ENCODE measurements around the gene FOXO1.

Gene FOXO1

DNA sequence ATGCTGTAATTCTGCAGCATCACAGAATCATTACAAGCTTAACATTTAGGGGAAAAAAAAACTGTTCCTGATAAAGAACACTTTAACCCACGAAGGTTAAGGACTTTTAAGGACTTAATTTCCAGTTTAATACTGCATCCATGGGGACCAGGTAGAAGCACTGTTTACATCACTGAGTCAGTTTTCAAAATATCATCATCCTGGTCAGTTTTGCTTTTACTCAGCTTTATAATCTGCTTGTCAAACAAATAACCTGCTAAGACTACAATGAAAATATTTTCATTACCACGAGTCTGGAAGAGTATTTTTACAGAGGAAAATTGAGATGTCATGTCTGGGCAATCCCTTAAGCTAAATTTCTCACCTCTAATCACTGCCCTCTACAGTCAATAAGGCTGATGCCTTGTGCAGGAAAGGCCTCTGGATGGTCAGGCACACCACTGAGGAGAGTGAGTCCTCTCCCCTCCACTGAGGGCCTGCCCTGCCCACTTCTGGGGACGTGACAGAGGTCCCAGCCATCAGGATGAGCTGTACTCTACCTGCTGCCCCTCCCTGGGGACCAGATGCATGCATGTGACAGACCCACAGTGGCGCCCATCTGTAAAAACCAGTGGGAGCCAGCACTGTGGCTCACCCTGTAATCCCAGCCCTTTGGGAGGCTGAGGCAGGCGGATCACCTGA lies 31.0 kb downstream of the FOXO1 start:
- DNase-seq: no peak

DNA sequence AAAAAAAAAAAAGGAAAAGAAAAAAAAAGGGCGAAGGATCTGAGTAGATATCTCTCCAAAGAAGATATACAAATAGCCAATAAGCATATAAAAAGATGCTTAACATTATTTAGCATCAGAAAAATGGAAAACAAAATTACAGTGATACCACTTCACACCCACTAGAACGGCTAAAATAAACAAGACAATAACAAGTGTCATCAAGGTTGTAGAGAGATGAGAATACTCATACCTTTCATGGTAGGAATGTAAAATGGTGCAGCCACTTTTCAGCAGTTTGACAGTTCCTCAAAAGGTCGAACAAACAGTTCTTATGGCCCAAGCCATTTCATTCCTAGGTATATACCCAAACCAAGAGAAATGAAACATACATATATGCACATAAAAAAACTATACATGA lies 33.5 kb downstream of the FOXO1 start:
- no peak for DNase-seq

DNA sequence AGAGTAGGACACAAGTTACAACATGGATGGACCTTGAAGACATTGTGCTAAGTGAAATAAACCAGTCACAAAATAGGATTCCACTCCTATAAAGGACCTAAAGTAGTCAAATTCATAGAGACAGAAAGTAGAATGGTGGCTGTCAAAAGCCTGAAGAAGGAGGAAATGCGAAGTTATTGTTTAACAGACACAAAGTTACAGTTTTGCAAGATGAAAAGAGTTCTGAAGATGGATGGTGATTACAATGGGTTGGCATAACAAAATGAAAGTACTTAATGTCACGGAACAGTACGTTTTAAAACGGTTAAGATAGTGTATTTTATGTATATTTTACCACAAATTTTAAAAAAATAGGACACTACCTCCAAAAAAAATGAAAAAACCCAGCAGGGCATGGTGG lies 34.8 kb downstream of the FOXO1 start:
- DNase-seq: peak in 3 of 6 experiments; percentile 24 to 32 (median 29)

DNA sequence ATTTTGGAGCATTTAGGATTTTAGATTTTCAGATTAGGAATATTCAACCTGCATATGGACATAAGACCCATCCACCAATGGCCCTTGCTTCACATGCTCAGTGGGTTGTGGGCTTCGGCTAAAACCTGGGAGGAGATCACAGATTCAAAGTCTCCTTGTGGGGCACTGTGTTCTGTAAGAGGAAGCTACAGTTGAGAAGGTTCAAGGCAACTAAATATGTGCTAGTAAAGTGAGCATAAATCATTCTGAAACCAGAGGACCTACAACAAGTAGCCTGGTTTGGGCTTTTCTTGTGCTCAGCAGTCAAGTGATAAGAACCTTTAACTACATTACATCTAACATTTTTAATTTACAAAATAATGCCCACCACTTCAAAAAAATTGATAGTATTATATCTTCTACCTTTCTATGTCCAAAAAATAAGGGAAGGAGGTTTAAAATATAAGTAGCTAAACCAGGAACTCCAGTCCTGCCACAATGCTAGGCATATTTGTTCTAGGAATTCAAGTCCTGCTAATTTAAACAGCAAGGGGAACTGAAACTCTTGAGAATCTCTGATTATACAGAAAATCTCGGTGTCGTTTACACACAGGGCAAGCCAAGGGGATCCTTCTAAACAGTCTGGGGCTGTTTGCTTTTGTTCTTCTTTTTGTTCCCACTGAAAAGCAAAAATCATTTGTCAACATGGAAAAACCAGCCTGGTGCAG lies 36.6 kb downstream of the FOXO1 start:
- DNase-seq: no peak

DNA sequence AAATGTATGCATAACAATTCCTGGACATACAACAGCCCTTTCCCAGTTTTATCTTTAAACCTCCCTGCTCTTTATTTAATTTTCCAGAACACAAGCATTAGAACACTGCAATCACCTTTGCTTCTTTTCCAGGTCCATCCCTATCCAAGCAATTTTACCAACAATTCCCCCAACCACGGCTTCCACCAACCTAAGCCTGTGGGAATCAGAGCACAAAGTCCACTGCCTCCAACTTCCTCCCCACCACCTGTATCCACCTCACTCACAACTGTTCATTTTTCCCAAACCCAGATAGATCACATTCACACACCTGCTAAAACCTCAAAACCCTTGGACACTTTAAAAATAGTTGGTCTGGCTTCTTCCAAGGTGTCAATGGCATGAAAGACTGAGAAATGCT lies 39.5 kb downstream of the FOXO1 start:
- no peak for DNase-seq

DNA sequence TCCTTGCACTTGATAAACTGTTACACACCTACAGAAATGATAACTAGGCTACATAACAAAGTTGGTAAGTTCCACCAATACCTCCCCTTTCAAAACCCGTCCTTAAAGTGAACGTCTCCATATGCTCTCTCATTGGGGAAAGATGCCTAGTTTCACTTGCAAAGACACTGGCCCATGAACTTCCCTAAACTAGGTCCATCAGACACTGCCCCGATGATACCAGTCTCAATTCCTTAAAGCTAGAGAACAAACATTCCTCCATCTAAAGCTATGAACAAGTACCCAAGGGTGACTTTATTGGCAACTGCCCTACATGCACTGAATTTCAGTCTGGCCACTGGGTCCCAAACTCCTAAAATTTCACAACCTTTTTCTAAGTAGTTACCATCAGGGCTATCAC lies 39.9 kb downstream of the FOXO1 start:
- no peak for DNase-seq

DNA sequence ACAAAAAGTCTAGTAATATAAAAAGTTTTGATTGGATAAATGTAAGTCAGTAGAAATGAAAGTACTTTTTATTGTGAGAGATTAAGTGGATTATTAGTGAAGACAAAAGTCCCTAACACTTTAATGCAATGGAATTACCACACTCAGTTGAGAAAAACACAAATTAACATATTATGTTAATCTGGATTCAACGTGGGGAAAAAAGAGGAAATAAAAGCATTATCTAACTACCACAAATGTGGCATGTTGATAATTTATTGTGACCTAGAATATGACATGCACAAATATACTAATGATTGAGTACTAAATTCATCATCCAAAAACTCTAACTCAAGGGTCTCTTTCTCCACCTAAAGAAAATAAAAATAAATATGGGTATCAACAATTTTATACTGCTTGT lies 41.5 kb downstream of the FOXO1 start:
- no peak for DNase-seq

DNA sequence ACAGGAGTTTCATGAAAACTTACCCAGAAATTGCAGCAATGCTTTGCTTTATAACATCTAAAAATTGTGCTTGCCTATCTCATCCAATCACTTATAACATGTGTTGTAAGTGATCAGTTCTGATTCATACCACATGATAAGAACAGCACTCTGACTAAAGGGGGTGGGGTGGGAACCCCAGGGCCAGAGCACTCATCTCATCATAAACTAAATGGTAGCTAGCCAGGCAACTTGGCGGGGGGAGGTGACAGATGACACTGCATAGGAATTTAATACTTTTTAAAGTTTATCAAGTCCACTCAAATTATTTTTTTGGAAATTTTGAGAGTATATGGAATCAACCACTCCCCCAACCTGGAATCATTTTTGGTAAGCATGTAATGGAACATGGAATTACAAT lies 42.1 kb downstream of the FOXO1 start:
- DNase-seq: peak in 1 of 6 experiments; percentile 3

DNA sequence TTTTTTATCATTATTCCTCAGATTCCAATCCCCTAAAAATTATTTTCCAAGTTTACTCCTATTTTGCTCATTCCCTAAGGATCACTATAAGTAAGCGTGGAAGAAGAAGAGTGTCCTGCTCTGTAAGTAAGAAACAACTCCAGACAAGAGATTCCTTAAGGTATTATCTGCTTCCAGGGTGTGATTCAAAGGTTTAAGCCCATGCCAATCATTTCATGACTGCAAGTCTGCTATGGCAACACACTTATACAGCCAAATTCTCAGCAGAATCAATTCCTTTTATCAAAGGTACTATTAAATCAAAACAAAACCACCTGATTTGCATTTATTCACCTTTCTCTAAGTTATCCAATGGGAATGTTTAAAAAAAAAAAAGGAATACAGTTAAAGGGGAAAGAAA lies 43.7 kb downstream of the FOXO1 start:
- no peak for DNase-seq

DNA sequence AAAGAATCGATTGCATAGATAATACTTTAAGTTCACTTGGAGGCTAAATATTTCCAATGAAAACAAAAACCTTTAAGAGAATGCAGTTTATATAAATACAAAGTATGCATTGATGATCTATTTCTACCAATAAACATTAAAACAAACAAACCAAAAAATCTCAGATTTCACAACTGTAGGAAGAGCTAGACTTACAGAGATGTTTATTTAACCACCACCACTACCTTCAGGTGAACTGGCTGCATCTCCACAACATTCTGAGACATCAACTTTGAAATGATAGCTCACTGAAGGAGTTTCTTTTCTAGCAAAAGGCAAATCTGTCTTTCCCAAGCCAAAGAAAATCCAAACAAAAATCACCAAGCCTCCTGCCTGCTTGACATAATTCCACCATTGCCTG lies 44.2 kb downstream of the FOXO1 start:
- DNase-seq: no peak

DNA sequence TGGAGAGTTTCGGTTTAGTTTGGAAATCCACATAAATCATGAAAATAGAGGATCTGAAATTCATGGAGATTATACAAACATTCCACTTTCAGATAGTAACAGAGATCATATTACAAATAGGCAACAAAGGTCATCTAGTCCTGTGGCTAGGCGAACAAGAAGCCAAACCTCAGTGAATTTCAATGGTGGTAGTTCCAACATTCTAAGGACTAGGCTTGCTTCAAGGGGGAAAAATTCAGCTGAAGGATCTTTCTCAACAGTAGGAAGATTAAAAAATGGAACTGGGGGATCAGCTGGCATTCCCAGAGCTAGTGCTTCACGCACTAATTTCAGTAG lies 47.0 kb downstream of the FOXO1 start:
- DNase-seq: no peak

DNA sequence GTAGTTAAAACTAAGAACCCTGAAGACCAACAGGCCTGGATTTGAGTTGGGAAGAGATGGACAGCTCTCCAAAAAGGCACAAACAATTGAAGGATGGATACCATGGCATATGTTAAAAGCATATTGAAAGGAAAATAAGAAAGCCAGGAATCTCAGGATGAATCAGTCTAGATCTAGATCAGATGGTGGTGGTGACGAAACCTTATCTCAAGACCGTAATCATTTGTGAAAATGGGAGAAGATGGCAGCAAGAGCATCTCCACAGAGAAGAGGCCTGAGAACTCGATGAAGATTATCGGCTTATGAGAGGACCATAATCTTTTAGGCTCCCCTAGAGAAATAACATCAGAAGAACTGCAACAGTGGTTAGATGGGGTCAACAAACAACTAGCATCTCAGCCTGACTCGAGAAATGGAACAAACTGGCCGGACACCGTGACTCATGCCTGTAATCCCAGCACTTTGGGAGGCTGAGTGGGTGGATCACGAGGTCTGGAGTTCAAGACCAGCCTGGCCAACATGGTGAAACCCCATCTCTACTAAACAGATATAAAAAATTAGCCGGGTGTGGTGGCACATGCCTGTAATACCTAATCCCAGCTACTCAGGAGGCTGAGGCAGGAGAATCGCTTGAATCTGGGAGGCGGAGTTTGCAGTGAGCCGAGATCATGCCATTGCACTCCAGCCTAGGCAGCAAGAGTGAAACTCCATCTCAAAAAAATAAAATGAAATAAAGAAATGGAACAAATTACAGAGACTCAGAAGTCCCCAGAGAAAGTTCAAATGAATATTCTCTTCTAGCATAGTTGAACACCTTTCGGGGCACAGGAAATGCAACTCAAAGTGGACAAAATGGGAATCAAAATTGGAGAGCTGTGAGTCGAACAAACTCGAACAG lies 47.6 kb downstream of the FOXO1 start:
- no peak for DNase-seq

DNA sequence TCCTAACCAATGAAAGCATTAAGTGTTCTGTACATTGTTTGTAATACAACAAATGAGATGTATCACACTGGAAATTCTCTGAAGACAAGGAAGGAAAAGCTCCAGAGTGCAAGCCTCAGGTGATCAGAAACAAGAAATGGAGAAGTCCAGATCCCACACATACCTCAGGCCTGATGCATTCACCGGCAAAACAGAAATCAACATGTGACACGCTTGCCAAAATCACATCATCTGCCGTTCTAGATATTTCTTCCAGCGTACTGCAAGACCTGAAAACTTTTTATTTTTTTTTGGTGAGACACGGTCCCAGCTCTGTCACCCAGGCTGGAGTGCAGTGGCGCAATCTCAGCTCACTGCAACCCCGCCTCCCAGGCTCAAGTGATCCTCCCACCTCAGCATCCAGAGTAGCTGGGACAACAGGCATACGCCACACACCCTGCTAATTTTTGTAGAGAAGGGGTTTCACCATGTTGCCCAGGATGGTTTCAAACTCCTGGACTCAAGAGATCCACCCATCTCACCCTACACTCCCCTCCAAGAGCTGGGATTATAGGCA lies 48.6 kb downstream of the FOXO1 start:
- no peak for DNase-seq

DNA sequence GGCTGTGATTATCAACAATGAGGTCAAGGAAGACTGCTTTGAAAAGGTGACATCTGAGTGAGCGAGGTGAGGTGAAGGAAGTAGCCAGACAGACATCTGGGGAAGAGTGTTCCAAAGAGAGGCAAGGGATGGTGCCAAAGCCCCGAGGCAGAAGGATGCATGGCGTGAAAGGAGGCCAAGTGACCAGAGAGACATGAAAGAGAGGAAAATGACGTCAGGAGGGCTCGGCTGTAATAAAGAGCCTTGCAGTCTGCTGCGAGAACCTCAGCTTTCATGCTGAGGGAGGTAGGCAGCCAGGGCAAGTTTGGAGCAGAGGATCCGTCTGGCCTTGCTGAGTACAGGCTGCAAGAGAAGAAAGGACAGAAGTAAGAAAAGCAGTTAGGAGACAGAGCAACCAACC lies 50.8 kb downstream of the FOXO1 start:
- DNase-seq: no peak

DNA sequence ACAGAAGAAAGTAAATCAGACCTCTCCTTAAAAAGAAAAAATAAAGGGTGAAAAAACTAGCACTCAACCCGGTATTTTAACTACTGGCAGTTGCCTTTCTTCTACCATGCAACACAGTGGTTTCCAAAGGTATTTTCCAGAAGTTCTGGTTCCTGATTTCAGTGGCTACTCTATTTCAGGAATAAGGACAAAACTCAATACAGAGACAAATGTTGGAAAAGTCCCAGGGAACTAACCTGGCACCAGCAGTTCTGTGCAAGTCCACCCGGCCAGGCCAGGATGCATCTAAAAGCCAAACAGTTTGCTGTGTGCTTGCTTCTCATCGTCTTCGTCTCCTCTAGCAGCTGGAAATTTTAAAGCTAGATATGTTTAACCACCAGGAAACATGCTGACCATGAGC lies 52.5 kb downstream of the FOXO1 start:
- no peak for DNase-seq

DNA sequence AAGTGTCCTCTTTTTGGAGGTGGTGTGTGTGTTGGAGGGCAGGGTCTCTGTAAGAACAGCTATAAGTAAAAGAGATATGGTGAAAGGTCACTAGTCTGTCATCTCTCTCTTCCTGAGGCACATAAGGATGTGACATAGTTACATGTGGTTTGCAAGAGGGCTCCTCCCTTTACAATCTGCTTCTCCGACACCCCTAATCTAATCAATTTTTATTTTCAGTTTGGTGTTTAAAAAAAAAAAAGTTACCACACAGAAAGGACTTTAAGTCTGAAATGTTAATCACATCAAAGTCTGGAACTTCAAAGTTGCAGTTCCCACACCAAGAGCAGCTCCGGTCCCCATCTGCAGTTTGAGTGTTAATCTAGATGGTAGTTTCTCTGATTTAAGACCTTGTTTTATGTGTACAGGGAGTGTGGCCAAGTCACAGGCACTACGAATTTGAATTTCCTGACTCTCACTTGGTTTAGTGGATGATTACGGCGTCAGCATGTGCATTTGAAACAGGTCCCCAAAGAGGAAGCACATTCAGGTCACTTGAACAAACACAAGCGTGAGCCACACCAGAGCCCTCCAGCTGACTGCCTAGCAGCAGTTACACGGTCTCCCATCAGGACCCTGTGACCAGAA lies 53.1 kb downstream of the FOXO1 start:
- DNase-seq: peak; percentile 19 to 75 (median 48)

DNA sequence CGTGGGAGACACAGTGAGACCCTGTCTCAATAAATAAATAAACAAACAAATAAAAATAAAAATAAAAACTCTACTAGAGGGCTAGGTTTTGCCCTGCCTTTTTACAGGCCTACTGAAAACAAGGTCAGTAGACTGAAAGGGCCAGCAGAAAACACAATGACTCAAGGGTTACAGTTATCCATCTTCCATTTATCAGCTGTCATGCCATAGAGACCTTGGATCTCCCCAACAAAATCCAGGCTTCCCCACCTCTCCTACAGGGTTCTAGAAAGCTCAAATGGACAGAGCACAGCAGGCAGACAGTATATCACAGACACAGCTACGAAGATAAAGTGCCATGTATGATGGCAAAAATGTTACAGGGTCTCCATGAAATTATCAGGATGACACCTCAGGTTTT lies 54.4 kb downstream of the FOXO1 start:
- DNase-seq: no peak

DNA sequence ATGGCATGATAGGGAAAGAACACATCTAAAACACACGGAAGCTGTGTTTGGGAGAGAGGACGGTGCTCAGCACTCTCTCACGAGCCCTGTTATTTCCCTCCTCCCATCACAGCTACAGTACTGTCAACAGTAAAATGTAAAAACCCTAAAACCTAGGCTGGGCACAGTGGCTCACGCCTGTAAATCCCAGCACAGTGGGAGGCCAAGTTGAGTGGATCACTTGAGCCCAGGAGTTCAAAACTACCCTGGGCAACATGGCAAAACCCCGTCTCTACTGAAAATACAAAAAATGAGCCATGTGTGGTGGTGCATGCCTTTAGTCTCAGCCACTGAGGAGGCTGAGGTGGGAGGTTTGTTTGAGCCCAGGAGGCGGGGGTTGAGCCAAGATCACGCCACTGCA lies 54.8 kb downstream of the FOXO1 start:
- no peak for DNase-seq

DNA sequence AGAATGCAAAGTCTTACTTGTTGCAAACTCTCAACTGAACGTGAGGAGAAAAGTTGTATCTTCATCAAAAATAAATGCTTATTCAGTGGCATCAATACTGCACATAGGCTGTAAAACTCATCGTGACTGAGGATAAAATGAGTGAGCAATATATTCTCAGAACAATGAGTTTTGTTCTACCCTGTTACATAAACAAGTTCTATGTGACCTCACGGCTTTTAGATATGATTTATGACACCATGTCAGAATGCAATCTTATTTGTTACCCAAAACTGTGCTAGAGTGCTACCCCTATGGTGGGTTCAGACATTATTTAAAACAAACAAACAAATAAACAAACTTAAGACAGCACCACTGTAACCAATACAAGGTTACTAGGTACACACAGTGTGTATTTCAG lies 55.4 kb downstream of the FOXO1 start:
- no peak for DNase-seq

DNA sequence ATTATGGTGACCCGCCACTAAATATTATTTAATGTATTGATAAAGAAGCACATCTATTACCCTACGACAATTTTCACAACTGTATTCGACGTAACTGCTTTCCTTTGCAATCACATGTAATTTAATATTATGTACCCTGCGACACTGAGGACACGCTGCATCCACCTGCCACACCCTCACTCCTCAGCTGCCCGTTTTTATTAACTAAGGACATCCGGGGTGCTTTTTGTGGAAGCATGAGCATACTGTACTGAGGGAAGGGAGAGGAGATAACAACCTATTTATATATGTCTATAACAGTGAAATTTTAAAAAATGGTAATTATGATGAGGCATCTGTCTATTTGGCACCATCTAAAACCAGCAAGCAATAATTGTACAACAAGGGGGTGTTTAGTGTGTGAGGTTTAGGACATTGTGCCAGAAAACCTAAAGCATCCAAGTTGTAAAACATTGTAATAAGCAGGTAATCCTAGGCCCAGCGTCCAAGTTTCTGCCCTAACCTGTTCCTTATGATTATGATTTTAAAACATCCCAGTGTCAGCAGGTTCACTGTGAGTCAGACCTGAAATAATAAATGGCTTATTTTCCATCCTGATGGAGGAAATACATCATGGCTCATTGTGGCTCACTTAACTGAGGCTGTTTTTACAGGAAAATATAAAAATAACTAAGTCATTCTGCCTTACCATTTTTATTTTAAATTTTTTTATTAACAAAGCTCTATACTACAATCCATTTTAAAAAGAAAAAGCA lies 56.3 kb downstream of the FOXO1 start:
- no peak for DNase-seq

DNA sequence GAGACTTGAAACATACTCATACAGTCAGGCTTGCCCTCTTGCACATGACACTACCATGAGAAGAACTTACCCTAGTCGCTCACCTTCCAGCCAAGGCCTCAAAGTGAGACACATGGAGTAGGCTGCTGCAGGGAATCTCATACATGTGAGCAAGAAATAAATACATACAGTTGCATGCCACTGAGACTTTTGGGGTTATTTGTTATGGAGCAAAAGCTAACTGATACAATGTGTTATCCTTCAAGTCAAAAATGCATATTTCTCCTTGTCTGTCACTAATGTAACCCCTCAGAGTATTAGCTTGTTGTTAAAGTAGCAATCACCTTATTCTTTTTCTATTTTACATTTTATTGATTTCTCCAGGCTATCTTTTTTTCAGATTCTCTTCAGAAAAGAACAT lies 58.1 kb downstream of the FOXO1 start:
- DNase-seq: no peak

DNA sequence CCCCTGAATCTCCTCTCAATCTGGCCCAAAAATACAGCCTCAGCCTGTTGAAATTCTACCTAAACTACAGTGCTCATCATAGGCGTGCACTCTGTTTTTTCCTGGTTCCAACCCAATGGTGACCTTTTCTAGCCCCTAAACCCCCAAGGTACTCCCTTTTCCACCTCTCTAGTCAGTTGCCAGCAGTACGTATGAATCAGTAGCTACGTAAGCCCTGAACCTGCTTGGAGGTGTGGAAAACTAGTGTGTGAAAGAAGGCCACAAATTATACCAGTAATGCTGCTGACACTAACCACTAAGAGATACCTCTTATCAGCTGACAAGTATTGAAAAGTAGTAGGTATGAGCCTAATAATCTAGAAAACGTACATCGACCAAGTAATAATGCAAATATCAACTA lies 60.9 kb downstream of the FOXO1 start:
- DNase-seq: no peak
